ENCODE results near the gene ZNF621.

Gene ZNF621

GRCh38 chr3:40516201-40516600 is 8.6 kb upstream of the ZNF621 start:
- DNase-seq (ENCODE audit: insufficient read length, low spot score) (no peak), FAIRE-seq (no peak)
- no peak for TF ChIP-seq CTCF (IDR thresholded peaks at IDR 0.05; ENCODE audit: insufficient read depth, missing control alignments)

- FAIRE-seq = no peak
- no peak for DNase-seq (ENCODE audit: insufficient read length, low spot score)
- TF ChIP-seq CTCF (IDR thresholded peaks at IDR 0.05; ENCODE audit: insufficient read depth, missing control alignments) = no peak
Observed at GRCh38 chr3:40518067-40518466, 6.7 kb upstream of the ZNF621 start.

- FAIRE-seq (no peak), DNase-seq (ENCODE audit: insufficient read length, low spot score) (no peak)
- no peak for TF ChIP-seq CTCF (IDR thresholded peaks at IDR 0.05; ENCODE audit: insufficient read depth, missing control alignments)
Observed at GRCh38 chr3:40518848-40519247, 5.9 kb upstream of the ZNF621 start.

- TF ChIP-seq CTCF (IDR thresholded peaks at IDR 0.05; ENCODE audit: insufficient read depth, missing control alignments) = no peak
- FAIRE-seq = no peak
Observed at GRCh38 chr3:40521254-40521653, 3.5 kb upstream of the ZNF621 start.

GRCh38 chr3:40523781-40524180 is 979 bp upstream of the ZNF621 start:
- no peak for DNase-seq (ENCODE audit: insufficient read length, low spot score)
- TF ChIP-seq CTCF (IDR thresholded peaks at IDR 0.05; ENCODE audit: insufficient read depth, missing control alignments) = no peak
- FAIRE-seq = no peak

More at GRCh38 chr3:40521254-40521653, 3.5 kb upstream of the ZNF621 start:
- DNase-seq (ENCODE audit: insufficient read length, low spot score) = no peak

GRCh38 chr3:40524222-40524567 is 565 bp upstream of the ZNF621 start:
- DNase-seq (ENCODE audit: insufficient read length, low spot score) = no peak
- no peak for TF ChIP-seq CTCF (IDR thresholded peaks at IDR 0.05; ENCODE audit: insufficient read depth, missing control alignments)
- FAIRE-seq = no peak

- TF ChIP-seq CTCF (IDR thresholded peaks at IDR 0.05; ENCODE audit: insufficient read depth, missing control alignments) = no peak
- FAIRE-seq = no peak
- no peak for DNase-seq (ENCODE audit: insufficient read length, low spot score)
Observed at GRCh38 chr3:40528426-40528825, 3.7 kb downstream of the ZNF621 start.

All from D721Med (cell line).